IMR-90 (cell line): Measurements from ENCODE around the gene LCP1. TPM values are rescaled to one million over a fixed set of nuclear protein-coding genes. Genes with fewer than 3 reads are reported as not detected.

Source experiments
- ATAC-seq: fragments of 200-7000 bp; cut with Tn5 transposase; 2 replicates; pipeline ENCODE4 v1.9.1; 2020; ENCODE audit warnings: low read depth, mild to moderate bottlenecking, moderate library complexity
- BruUV-seq: library from RNA; stranded (reverse); fragments of 400-500 nt; replicated peaks from 2 replicates; lab custom pipeline; 2021; lab: Mats Ljungman, UMichigan
- CTCF ChIA-PET: fragments of 300-600 bp; formaldehyde crosslinking; extraction: SDS; loops from one replicate; lab custom pipeline; 2021; ENCODE audit warnings: antibody characterized with exemption; lab: Yijun Ruan, JAX
- POLR2A ChIA-PET: fragments of 300-600 bp; sonication (Branson Sonifier 250); formaldehyde crosslinking; loops from one replicate; lab custom pipeline; 2022; ENCODE audit warnings: antibody characterized with exemption; ENCODE audit not compliant: unreplicated experiment; lab: Charles Lee
- DNase-seq: peaks from one replicate; pipeline ENCODE4 v3.0.0; 2013
- H2AFZ ChIP-seq: replicated peaks from 2 replicates; pipeline ENCODE3; 2013; ENCODE audit warnings: low read length, mild to moderate bottlenecking; ENCODE audit not compliant: poor library complexity
- H2AK5ac ChIP-seq: 2 replicates; pipeline ENCODE4 v1.6.1; 2013; ENCODE audit warnings: low read depth, low read length, inconsistent platforms
- H2AK9ac ChIP-seq: replicated peaks from 2 replicates; pipeline ENCODE3; 2013; ENCODE audit warnings: mild to moderate bottlenecking, low read depth, low read length, moderate library complexity; ENCODE audit not compliant: poor library complexity
- H2BK120ac ChIP-seq: 2 replicates; pipeline ENCODE4 v1.6.1; 2013; ENCODE audit warnings: low read depth, low read length, inconsistent platforms
- H2BK15ac ChIP-seq: 3 replicates; pipeline ENCODE4 v1.6.1; 2013; ENCODE audit warnings: low read depth, low read length, inconsistent platforms
- H2BK20ac ChIP-seq: 2 replicates; pipeline ENCODE4 v1.6.1; 2013; ENCODE audit warnings: low read depth, mild to moderate bottlenecking, inconsistent platforms, low read length, moderate library complexity
- H2BK5ac ChIP-seq: 2 replicates; pipeline ENCODE4 v1.6.1; 2013; ENCODE audit warnings: mild to moderate bottlenecking, low read depth, low read length, inconsistent platforms; ENCODE audit not compliant: poor library complexity, severe bottlenecking
- H3K14ac ChIP-seq: replicated peaks from 2 replicates; pipeline ENCODE4 v1.6.1; 2013; ENCODE audit warnings: low read depth, low read length, inconsistent platforms
- H3K18ac ChIP-seq: 2 replicates; pipeline ENCODE4 v1.6.1; 2013; ENCODE audit warnings: low read depth, low read length, control low read depth
- H3K23ac ChIP-seq: 2 replicates; pipeline ENCODE4 v1.6.1; 2013; ENCODE audit warnings: low read depth, low read length, inconsistent platforms
- H3K27ac ChIP-seq: 2 replicates; pipeline ENCODE4 v1.5.1; 2013; ENCODE audit warnings: mild to moderate bottlenecking, control low read depth, low read length; ENCODE audit not compliant: insufficient read depth
- H3K27me3 ChIP-seq: 2 replicates; pipeline ENCODE4 v1.6.1; 2013; ENCODE audit warnings: low read length; ENCODE audit not compliant: control insufficient read depth, insufficient read depth
- H3K36me3 ChIP-seq: 2 replicates; pipeline ENCODE4 v1.6.1; 2013; ENCODE audit warnings: low read length, mixed read lengths; ENCODE audit not compliant: control insufficient read depth, insufficient read depth
- H3K4ac ChIP-seq: 2 replicates; pipeline ENCODE4 v1.6.1; 2013; ENCODE audit warnings: low read depth, low read length, inconsistent platforms
- H3K4me1 ChIP-seq: 2 replicates; pipeline ENCODE4 v1.6.1; 2013; ENCODE audit warnings: low read length, mixed read lengths; ENCODE audit not compliant: control insufficient read depth, insufficient read depth
- H3K4me2 ChIP-seq: 2 replicates; pipeline ENCODE4 v1.6.1; 2013; ENCODE audit warnings: low read depth, mild to moderate bottlenecking, control low read depth, low read length, moderate library complexity
- H3K4me3 ChIP-seq: 2 replicates; pipeline ENCODE4 v1.5.1; 2013; ENCODE audit warnings: low read depth, mild to moderate bottlenecking, control low read depth, low read length, moderate library complexity; ENCODE audit not compliant: insufficient read depth
- H3K56ac ChIP-seq: 2 replicates; pipeline ENCODE4 v1.6.1; 2013; ENCODE audit warnings: low read length, inconsistent platforms; ENCODE audit not compliant: insufficient read depth; ENCODE audit errors: extremely low read depth
- H3K79me1 ChIP-seq, 2 experiments: 2 replicates each; pipeline ENCODE4 v1.6.1; 2013; ENCODE audit warnings: low read length in 2 of 2, inconsistent platforms in 1 of 2, low read depth in 1 of 2
- H3K9ac ChIP-seq: 2 replicates; pipeline ENCODE4 v1.6.1; 2013; ENCODE audit warnings: low read depth, low read length, control low read depth
- H3K9me1 ChIP-seq: 2 replicates; pipeline ENCODE4 v1.6.1; 2013; ENCODE audit warnings: low read length, inconsistent platforms; ENCODE audit not compliant: insufficient read depth
- H3K9me3 ChIP-seq: 2 replicates; pipeline ENCODE4 v1.6.1; 2013; ENCODE audit warnings: low read length; ENCODE audit not compliant: control insufficient read depth, insufficient read depth
- H4K20me1 ChIP-seq: 2 replicates; pipeline ENCODE4 v1.6.1; 2013; ENCODE audit warnings: low read length, inconsistent platforms; ENCODE audit not compliant: insufficient read depth
- H4K5ac ChIP-seq: 2 replicates; pipeline ENCODE4 v1.6.1; 2013; ENCODE audit warnings: mild to moderate bottlenecking, low read depth, low read length, control low read depth
- H4K8ac ChIP-seq, 2 experiments: 2 replicates each; pipeline ENCODE4 v1.6.1; 2013; ENCODE audit warnings: low read depth in 2 of 2, low read length in 2 of 2, control low read depth in 1 of 2, inconsistent platforms in 1 of 2
- H4K91ac ChIP-seq: 2 replicates; pipeline ENCODE4 v1.6.1; 2013; ENCODE audit warnings: low read depth, low read length, inconsistent platforms; ENCODE audit not compliant: insufficient read depth
- BHLHE40 ChIP-seq: fragments of 150-350 bp; IDR thresholded peaks from 2 replicates; pipeline ENCODE4 v1.6.1; 2016; ENCODE audit warnings: mild to moderate bottlenecking, low read depth, low read length
- CEBPB ChIP-seq: IDR thresholded peaks from 2 replicates; pipeline ENCODE4 v1.6.1; 2012; ENCODE audit warnings: low read depth, low read length, improper control_type of control experiment
- CHD1 ChIP-seq: IDR thresholded peaks from 2 replicates; pipeline ENCODE4 v1.6.1; 2012; ENCODE audit warnings: low read depth, low read length, improper control_type of control experiment
- CTCF ChIP-seq: conservative IDR thresholded peaks from 2 replicates; pipeline ENCODE4 v1.5.1; 2012; ENCODE audit warnings: mild to moderate bottlenecking, low read depth, low read length, improper control_type of control experiment
- ELK1 ChIP-seq: fragments of 150-350 bp; IDR thresholded peaks from 2 replicates; pipeline ENCODE4 v1.6.1; 2016; ENCODE audit warnings: low read depth, mild to moderate bottlenecking, low read length, moderate library complexity, borderline replicate concordance
- FOS ChIP-seq: fragments of 150-350 bp; IDR thresholded peaks from 2 replicates; pipeline ENCODE4 v1.6.1; 2016; ENCODE audit warnings: low read depth, low read length
- MAFK ChIP-seq: IDR thresholded peaks from 2 replicates; pipeline ENCODE4 v1.6.1; 2012; ENCODE audit warnings: low read depth, low read length, improper control_type of control experiment
- MAZ ChIP-seq: IDR thresholded peaks from 2 replicates; pipeline ENCODE4 v1.6.1; 2012; ENCODE audit warnings: low read depth, mild to moderate bottlenecking, low read length, improper control_type of control experiment, moderate library complexity, borderline replicate concordance
- MXI1 ChIP-seq: IDR thresholded peaks from 2 replicates; pipeline ENCODE4 v1.6.1; 2012; ENCODE audit warnings: low read depth, mild to moderate bottlenecking, low read length, moderate library complexity, borderline replicate concordance
- NFE2L2 ChIP-seq: fragments of 150-350 bp; IDR thresholded peaks from 2 replicates; pipeline ENCODE4 v1.6.1; 2016; ENCODE audit warnings: low read depth, mild to moderate bottlenecking, low read length
- POLR2A ChIP-seq: IDR thresholded peaks from 2 replicates; pipeline ENCODE4 v1.6.1; 2012; ENCODE audit warnings: mild to moderate bottlenecking, low read depth, low read length
- RAD21 ChIP-seq: IDR thresholded peaks from 2 replicates; pipeline ENCODE4 v1.6.1; 2012; ENCODE audit warnings: low read length, improper control_type of control experiment
- RCOR1 ChIP-seq: IDR thresholded peaks from 2 replicates; pipeline ENCODE4 v1.6.1; 2012; ENCODE audit warnings: mild to moderate bottlenecking, low read length, improper control_type of control experiment; ENCODE audit not compliant: insufficient replicate concordance
- RFX5 ChIP-seq: IDR thresholded peaks from 2 replicates; pipeline ENCODE4 v1.8.0; 2012; ENCODE audit warnings: low read depth, mild to moderate bottlenecking, low read length, moderate library complexity
- SMC3 ChIP-seq: fragments of 150-350 bp; IDR thresholded peaks from 2 replicates; pipeline ENCODE4 v1.6.1; 2016; ENCODE audit warnings: low read depth, mild to moderate bottlenecking, antibody characterized with exemption, low read length, moderate library complexity
- WGBS, 2 experiments: methylation state at CpG; one replicate each; pipeline versions ENCODE4 v1.1.5 to v1.1.7; 2013; ENCODE audit warnings: missing lambda C conversion rate in 2 of 2; ENCODE audit not compliant: insufficient read length in 1 of 2; ENCODE audit errors: extremely low coverage in 2 of 2; 5-methylcytosine and 5-hydroxymethylcytosine counted together
- dilution Hi-C: fragments of 300-500 bp; cut with HindIII; formaldehyde crosslinking; loops from one replicate; pipeline ENCODE4 v1.14.3; 2018; ENCODE audit warnings: low sequenced_read_pairs; ENCODE audit not compliant: unreplicated experiment
- in situ Hi-C: fragments of 300-500 bp; cut with MboI; formaldehyde crosslinking; loops from 3 replicates; pipeline ENCODE4 v1.14.3; 2019; ENCODE audit warnings: low sequenced_read_pairs, inconsistent platforms, mixed read lengths
- intact Hi-C: fragments of 100-400 bp; cut with micrococcal nuclease; formaldehyde crosslinking; loops from 2 replicates; pipeline ENCODE4 v1.10.0; 2022
- polyA plus RNA-seq, 3 experiments: library from polyadenylated mRNA; depleted of rRNA; stranded (reverse); fragments of >200 nt; gene quantifications; 2 replicates each; pipeline ENCODE4 v1.2.3, GENCODE V29; 2012; ENCODE audit warnings: low replicate concordance in 1 of 3
- total RNA-seq: library from RNA; depleted of rRNA; stranded (reverse); fragments of >200 nt; gene quantifications from 2 replicates; pipeline ENCODE4 v1.2.3, GENCODE V29; 2012

LCP1 gene
- total and polyA plus RNA-seq, 2 of the 4 experiments (the other 2 are of a cell fraction), result not detected

GRCh38 chr13:46195016-46195415 is 13.0 kb upstream of the LCP1 start:
- Histone ChIP-seq H2AK5ac (no peak overlapping the region), H3K4me2 (no peak overlapping the region), H2AK9ac (no peak overlapping the region), H3K23ac (no peak overlapping the region), H3K27ac (no peak overlapping the region), H4K5ac (no peak overlapping the region), H2BK5ac (no peak overlapping the region), H3K56ac (no peak overlapping the region), H2BK120ac (no peak overlapping the region), H4K91ac (no peak overlapping the region), H3K4ac (no peak overlapping the region), H3K36me3 (no peaks in the 10 kb centered on the region), H3K14ac (no peak overlapping the region), H4K20me1 (no peaks in the 10 kb centered on the region), H3K18ac (no peak overlapping the region), H3K4me1 (no peaks in the 10 kb centered on the region), H3K4me3 (no peak overlapping the region), H3K79me1 (no peaks in the 10 kb centered on the region), H3K9me3 (no peaks in the 10 kb centered on the region), H2BK15ac (no peak overlapping the region), H3K9me1 (no peaks in the 10 kb centered on the region), H2BK20ac (no peak overlapping the region), H3K27me3 (no peaks in the 10 kb centered on the region), H3K9ac (no peak overlapping the region), H2AFZ (no peak overlapping the region), H4K8ac (no peak overlapping the region)
- no peak for ATAC-seq
- ChIA-PET CTCF (interaction anchor here (0.7 kb wide), 1 partner anchor 292 kb away, joined by 3 read pairs; no protein-coding TSS in a partner anchor), POLR2A (no interaction called here)
- DNase-seq, result no peak
- no TSS peak for BruUV-seq
- intact Hi-C loops (no loop called here), in situ Hi-C loops (no loop called here), dilution Hi-C loops (no loop called here)
- TF ChIP-seq POLR2A (no peak), CEBPB (no peak), MAZ (no peak), ELK1 (no peak), MAFK (no peak), FOS (no peak), CHD1 (no peak), RAD21 (no peak), CTCF (no peak), MXI1 (no peak), RFX5 (no peak), NFE2L2 (no peak), BHLHE40 (no peak), RCOR1 (no peak), SMC3 (no peak)
- no CpG with 5 or more reads among the region's 1 CpG for WGBS, 2 experiments
